Left lung (tissue), 10 donors: ENCODE results near the gene GALNT5. TPM values are rescaled to one million over a fixed set of nuclear protein-coding genes. Genes with fewer than 3 reads are reported as not detected.

Source experiments
- ATAC-seq: fragments of 200-7000 bp; cut with Tn5 transposase; one replicate; pipeline ENCODE4 v1.9.1; 2020; ENCODE audit warnings: moderate library complexity
- DNase-seq, 4 donors: peaks; one replicate each; pipeline ENCODE4 v3.0.0-alpha.2; 2013 to 2020
- H3K27ac ChIP-seq, 2 donors: fragments of 200-600 bp; sonication (generic) in 1 of 2; one replicate each; pipeline versions ENCODE4 v1.5.0 to v1.8.0; 2020 to 2021
- H3K27me3 ChIP-seq, 2 donors: fragments of 200-600 bp; sonication (generic) in 1 of 2; one replicate each; pipeline versions ENCODE4 v1.5.0 to v1.8.0; 2020 to 2021
- H3K36me3 ChIP-seq, 2 donors: fragments of 200-600 bp; sonication (generic) in 1 of 2; one replicate each; pipeline versions ENCODE4 v1.5.0 to v1.8.0; 2020 to 2021
- H3K4me1 ChIP-seq, 2 donors: fragments of 200-600 bp; one replicate each; pipeline ENCODE4 v1.8.0; 2021
- H3K4me3 ChIP-seq, 2 donors: fragments of 200-600 bp; sonication (generic) in 1 of 2; one replicate each; pipeline versions ENCODE4 v1.5.0 to v1.8.0; 2020 to 2021; ENCODE audit warnings: mild to moderate bottlenecking in 1 of 2
- H3K9me3 ChIP-seq, 2 donors: fragments of 200-600 bp; sonication (generic) in 1 of 2; one replicate each; pipeline versions ENCODE4 v1.5.0 to v1.8.0; 2020 to 2021
- CTCF ChIP-seq, 2 donors: fragments of 200-600 bp; sonication (generic) in 1 of 2; IDR thresholded peaks; one replicate each; pipeline versions ENCODE4 v1.5.0 to v1.8.0; 2021; ENCODE audit warnings: antibody characterized with exemption in 2 of 2
- intact Hi-C, 2 donors: fragments of 100-400 bp; cut with DNase I; formaldehyde crosslinking; loops; one replicate each; pipeline versions ENCODE4 v1.11.2 to v1.14.2; 2022
- polyA plus RNA-seq, 6 donors: library from polyadenylated mRNA; unstranded; fragments of 120-200 nt; gene quantifications; one replicate each; pipeline ENCODE4 v1.2.1, GENCODE V29; 2013; ENCODE audit not compliant: insufficient read length in 6 of 6
- total RNA-seq, 2 donors: library from RNA; stranded (reverse); fragmentation: NEBNext Ultra II Directional; extraction: Animal tissue kit (Norgen Biotek cat#: 25700); gene quantifications; one replicate each; pipeline ENCODE4 v1.2.1, GENCODE V29; 2021
- donor health status: DM: no; HTN: yes; CAD: no.
- donor health status: DM: no; HTN: no; CAD: no.

The GALNT5 gene
- total and polyA plus RNA-seq, 8 donors: 6.1 to 59.4 (median 7.1) TPM

DNA sequence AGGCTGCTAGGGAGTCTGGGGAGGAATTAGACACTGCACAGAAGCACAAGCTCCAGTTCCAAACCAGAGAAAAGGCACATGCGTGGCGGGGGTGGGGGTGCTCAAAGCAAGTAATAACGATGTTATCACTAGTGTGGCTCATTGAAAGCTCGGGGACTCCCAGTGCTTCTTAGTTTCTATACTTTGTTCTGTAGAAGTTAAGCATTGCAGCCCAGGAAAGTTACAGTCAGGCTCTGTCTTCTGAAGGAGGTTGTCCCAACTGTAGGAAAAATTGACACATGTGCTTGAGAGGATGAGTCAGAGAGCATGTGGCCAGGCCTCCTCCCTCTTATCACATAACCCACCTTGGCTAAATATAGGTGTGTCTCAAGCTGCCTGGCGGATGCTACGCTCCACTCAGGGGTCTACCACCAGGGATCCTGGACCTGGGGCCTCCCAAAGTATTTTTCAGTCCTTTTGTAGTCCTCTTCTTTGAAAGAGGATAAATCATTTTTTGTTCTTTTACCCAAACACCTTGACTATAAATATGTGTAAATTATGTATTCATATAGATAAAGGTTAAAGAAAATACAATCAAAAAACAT is 3.8 kb downstream of the GALNT5 start:
- H3K27ac ChIP-seq: peak overlapping the region; percentile 64 to 65
- no peaks in the 10 kb centered on the region for H3K4me1 ChIP-seq
- H3K36me3 ChIP-seq: no peaks in the 10 kb centered on the region
- intact Hi-C loops: no loop called here
- DNase-seq: peak in 2 of 4 donors; percentile 14 to 40
- H3K9me3 ChIP-seq: no peaks in the 10 kb centered on the region
- no peak for TF ChIP-seq CTCF (IDR thresholded peaks at IDR 0.05)
- ATAC-seq: peak; percentile 64
- no peaks in the 10 kb centered on the region for H3K27me3 ChIP-seq
- H3K4me3 ChIP-seq: peak overlapping the region in 1 of 2 donors; percentile 36

GRCh38 chr2:157262248-157262647 is 4.7 kb downstream of the GALNT5 start:
- Histone ChIP-seq H3K36me3 (no peaks in the 10 kb centered on the region), H3K4me1 (no peaks in the 10 kb centered on the region), H3K4me3 (no peak overlapping the region), H3K27me3 (no peaks in the 10 kb centered on the region), H3K9me3 (no peaks in the 10 kb centered on the region), H3K27ac (no peak overlapping the region)
- DNase-seq (no peak), ATAC-seq (no peak)
- TF ChIP-seq CTCF (IDR thresholded peaks at IDR 0.05): no peak
- intact Hi-C loops: no loop called here

- DNase-seq (peak in 1 of 4 donors; percentile 52), ATAC-seq (no peak)
- H3K4me1 ChIP-seq: no peaks in the 10 kb centered on the region
- intact Hi-C loops: no loop called here
- no peak for TF ChIP-seq CTCF (IDR thresholded peaks at IDR 0.05)
- no peaks in the 10 kb centered on the region for H3K36me3 ChIP-seq
- no peak overlapping the region for H3K4me3 ChIP-seq
- no peaks in the 10 kb centered on the region for H3K9me3 ChIP-seq
- no peaks in the 10 kb centered on the region for H3K27me3 ChIP-seq
- no peak overlapping the region for H3K27ac ChIP-seq
These were observed 6.6 kb downstream of the GALNT5 start for GRCh38 chr2:157264099-157264498.

GRCh38 chr2:157265825-157266224 is 8.3 kb downstream of the GALNT5 start:
- DNase-seq: no peak
- ATAC-seq: no peak
- intact Hi-C loops: no loop called here
- Histone ChIP-seq H3K9me3 (no peaks in the 10 kb centered on the region), H3K36me3 (no peaks in the 10 kb centered on the region), H3K4me1 (no peaks in the 10 kb centered on the region), H3K27ac (no peak overlapping the region), H3K4me3 (no peak overlapping the region), H3K27me3 (no peaks in the 10 kb centered on the region)
- no peak for TF ChIP-seq CTCF (IDR thresholded peaks at IDR 0.05)

- H3K27ac ChIP-seq: no peak overlapping the region
- intact Hi-C loops: no loop called here
- ATAC-seq (no peak), DNase-seq (no peak)
- TF ChIP-seq CTCF (IDR thresholded peaks at IDR 0.05): no peak
- H3K4me3 ChIP-seq: no peak overlapping the region
- H3K4me1 ChIP-seq: no peaks in the 10 kb centered on the region
- H3K9me3 ChIP-seq: no peaks in the 10 kb centered on the region
- H3K36me3 ChIP-seq: no peaks in the 10 kb centered on the region
- H3K27me3 ChIP-seq: no peaks in the 10 kb centered on the region
These were observed 10.0 kb downstream of the GALNT5 start for GRCh38 chr2:157267476-157267875.
